ENCODE data around the gene KRT81.
"Not testable (repeated sequence)": the region's sequence is repeated elsewhere in the genome, so short reads cannot be mapped to it uniquely, and the experiment has no call there.

The KRT81 gene

GRCh38 chr12:52295663-52296062 is 4.3 kb upstream of the KRT81 start:
- DNase-seq, result no peak

DNA sequence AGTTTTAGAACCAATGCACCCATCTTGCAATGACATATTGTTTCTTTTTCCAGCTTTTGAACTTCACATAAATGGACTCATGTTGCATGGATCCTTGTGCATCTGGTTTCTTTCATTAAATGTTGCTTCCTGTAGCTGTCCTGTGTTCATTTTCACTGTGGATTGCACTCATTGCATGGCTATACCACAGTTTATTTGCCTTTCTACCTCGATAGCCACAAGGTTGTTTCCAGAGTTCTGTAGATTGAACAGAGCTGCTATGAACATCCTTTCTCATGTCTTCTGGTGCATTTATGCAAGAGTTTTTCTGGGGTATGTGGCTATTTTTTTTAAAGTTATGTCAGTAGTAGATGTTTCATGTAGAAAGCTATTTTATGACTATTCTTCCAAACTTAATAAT is 3.5 kb upstream of the KRT81 start:
- no peak for DNase-seq

DNA sequence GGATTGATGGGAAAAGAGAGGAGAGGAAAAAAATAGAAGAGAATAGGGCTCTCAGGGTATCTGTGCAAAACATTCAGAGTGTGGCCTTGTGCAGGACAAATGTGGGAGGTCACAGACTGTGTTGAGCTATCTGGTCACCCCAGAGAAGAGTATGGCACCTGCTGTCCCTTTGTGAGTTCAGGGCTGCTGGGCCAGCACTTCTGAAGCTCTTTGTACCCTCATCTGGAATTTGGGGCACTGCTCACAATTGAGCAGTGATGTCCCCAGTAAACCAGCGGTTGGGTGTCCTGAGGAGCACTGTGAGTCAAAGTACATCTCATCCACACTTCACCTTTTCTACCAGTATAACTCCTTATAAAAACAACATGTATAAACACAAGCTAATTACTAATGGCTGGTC is 2.6 kb upstream of the KRT81 start:
- DNase-seq, result no peak

GRCh38 chr12:52290483-52291134 is 725 bp downstream of the KRT81 start:
- not testable (repeated sequence) for DNase-seq

DNA sequence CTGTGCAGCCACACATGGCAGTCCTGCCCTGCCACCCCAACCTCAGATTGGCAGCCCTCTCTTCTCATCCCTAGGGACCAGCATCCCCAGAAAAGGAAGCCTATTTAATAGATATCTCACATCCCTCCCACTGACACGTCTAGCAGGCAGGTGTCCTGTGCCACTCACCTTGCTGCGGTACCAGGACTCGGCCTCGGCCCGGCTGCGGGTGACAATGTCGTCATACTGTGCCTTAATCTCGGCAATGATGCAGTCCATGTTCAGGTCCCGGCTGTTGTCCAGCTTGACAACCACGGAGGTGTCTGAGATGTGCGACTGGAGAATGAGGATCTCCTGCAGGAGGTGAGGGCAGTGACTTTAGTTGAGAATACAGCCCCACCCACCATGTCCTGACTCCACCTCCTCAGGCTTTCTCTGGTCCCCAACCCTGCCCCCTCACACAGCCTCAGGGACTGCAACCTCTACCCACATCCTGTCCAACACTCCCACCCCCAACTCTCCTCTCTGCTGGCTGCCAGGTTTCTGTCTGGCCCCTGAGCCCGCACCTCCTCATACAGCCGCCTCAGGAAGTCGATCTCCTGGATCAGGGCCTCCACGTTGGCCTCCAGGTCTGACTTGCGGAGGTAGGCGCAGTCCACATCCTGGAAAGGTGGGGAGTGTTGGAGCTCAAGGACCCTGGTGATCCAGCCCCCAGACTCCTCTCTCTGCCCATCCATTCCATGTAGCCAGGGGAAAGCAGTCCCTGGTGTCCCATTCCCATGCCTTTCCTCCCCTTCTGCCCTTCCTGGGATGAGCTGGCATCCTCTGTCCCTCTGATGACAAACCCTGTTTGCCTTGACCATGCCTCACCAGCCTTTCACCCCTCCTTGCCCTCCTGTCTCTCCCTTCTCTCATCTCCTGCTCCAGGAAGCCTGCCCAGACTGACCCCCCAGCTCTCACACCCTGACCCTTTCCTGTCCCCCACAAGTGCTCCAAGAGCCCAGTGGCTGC is 3.2 kb downstream of the KRT81 start:
- DNase-seq, result not testable (repeated sequence)

- not testable (repeated sequence) for DNase-seq
These were observed 4.2 kb downstream of the KRT81 start for GRCh38 chr12:52286857-52287785.

DNA sequence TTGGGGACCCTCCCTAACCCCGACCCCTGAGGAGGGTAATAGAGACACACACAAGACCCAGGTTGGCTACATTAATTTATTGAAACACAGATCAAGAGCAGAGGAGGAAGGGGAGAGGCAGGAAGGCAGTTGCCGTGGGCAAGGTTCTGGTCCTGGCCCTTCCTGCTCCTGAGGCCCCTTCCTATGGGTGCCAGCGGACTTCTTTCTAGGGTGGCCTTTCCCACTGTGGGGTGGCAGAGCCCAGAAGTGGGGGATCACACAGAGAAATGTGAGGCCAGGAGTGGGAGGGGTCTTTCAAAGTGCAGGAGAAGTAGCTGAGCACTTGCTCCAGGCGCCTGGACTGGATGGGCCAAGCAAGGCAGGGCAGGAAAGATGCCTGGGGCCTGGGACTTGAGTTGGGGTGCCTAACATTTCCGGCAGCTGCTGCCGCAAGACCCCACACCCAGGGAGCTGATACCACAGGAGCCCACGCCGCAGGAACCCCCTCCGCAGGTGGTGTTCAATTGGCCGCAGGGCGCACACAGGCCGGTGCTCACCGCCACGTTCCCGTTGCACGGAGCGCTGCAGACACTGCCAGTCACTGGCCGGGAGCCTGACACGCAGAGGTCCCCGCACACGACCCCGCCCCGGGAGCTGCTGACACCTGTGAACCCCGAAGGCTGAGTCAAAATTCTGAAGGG is 5.3 kb downstream of the KRT81 start:
- no peak for DNase-seq

- peak; percentile 69 for DNase-seq
These were observed 6.1 kb downstream of the KRT81 start for GRCh38 chr12:52285172-52285745.

- no peak for DNase-seq
These were observed 6.7 kb downstream of the KRT81 start for GRCh38 chr12:52284562-52285171.

DNA sequence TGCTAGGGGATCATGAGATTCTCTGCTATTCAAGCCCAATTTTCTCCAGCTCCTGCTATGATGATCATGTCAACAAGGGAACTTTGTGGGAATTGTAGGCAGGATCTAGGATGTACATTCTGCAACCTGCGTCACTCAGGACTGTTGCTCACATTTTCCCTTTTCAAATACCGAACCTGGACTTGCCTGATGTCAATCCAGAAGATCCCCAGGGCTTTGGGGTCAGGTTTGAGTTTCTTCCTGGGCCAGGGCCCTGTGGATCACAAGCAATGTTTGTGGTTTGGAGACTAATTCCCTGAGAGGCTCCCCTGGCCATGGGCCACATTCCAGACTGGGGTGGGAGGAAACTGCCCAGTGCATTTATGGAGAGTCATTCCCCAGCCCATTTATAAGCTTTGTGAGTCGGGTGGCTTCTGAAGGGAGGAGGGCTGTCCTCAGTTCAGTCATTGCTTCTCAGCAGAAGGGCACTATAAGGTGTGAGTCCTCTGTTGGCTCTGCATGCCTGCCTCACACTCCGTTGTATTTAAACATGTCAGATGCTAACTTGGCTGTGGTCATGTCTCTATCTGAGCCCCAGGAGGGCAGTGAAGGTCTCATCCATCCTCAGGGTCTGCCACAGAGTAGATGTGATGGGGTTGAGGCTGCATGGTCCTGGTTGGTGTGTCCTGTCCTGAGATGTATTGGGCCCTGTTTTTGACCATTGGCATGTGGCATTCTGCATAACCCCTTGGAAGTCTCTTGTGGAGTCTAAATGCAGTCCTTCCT is 10.4 kb downstream of the KRT81 start:
- peak; percentile 97 for DNase-seq

DNA sequence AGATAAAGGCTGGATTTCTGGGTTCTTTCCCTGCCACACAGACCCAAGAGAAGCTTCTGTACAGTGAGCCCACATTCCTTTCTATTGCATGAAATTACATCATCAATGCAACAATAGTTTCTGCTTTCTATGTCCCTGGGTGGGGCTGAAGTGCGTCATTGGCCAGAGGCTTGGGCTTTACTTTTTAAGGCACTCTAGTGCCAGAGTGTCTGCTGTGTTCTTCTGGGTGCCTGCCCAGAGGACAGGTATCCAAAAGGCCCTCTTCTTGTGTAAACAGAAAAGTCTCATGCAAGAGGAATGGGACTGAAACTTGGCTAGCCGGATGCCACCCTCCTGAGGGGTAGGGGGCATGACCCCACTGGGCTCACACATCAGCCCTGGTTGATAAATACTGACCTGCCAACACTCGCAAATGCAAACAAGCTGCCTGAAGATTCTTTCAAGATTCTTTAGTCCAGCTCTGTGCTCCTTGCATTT is 11.0 kb downstream of the KRT81 start:
- peak; percentile 90 for DNase-seq

- peak; percentile 30 for DNase-seq
These were observed 11.7 kb downstream of the KRT81 start for GRCh38 chr12:52279422-52280318.

DNA sequence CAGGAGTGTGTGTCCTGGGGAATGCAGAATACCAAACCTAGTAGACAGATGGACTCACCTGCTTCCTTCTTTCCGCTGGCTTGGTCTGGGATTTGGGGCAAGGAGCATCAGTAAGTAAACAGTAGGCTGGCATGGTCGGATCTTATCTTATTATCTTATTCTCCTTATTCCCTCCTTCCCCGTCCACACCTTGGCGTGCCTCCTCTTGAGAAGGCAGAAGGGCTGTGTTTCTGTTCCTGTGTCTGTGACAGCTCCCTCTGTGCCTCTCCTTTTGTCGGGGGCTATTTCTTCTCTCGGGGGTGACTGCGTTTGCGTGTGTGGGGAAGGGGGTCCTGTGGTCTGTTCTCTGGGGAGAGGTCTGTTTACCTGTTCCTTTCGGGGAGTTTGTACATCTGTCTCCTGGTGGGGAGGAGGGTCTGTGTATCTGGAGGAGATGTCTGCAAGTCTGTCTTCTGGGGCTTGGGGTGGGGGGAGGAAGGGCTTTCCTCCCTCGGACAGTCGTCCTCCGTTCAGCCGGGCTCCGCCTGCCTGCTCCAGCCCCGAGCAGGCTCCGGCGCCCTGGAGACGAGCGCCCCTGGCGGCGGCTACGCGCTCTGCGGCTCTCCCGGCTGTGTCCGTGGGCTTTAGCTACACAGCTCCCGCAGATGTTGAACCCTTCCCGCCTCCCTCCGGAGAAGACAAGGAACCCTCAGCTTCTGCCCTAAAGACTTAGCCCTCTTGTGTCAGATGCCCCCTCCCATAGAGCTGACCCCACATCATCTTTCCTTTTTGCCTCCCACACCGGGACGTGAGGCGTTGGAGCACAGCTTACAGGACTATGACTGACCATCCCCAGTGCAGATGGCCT is 12.5 kb downstream of the KRT81 start:
- DNase-seq, result peak; percentile 68

DNA sequence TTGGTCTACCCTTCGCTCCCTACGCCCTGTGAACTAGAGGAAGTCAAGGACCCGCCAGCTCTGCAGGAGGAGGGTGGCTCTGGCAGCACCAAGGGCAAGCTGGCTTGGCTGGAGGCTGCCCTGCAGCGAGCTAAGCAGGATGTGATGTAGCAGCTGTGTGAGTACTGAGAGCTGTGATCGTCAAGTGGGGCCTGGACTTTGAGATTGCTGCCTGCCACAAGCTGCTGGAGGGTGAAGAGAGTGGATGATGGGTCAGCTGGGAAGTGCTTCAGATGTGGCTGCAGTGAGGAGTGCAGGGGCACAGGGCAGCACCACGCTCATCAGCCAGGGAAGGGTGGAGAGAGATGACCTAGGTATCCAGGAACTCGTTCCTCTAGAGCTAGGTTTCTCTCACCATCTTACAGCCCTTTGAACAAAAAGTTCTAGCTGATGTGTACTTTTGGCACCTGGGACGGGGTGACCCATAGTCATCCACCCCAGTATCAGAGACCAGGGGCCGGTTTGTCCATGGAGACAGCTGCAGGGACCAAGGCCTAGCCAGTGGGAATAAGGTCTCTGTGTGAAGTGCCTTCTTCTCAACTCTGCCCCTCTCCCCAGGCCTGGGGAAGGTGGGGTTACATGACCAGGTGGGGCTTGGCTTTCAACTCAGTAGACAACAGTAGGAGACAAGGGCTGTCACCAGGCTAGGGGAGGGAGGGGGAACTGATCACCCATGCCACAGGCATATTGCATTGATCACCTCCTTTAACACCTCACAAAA is 13.7 kb downstream of the KRT81 start:
- no peak for DNase-seq

- no peak for DNase-seq
These were observed 15.6 kb downstream of the KRT81 start for GRCh38 chr12:52275686-52276085.

DNA sequence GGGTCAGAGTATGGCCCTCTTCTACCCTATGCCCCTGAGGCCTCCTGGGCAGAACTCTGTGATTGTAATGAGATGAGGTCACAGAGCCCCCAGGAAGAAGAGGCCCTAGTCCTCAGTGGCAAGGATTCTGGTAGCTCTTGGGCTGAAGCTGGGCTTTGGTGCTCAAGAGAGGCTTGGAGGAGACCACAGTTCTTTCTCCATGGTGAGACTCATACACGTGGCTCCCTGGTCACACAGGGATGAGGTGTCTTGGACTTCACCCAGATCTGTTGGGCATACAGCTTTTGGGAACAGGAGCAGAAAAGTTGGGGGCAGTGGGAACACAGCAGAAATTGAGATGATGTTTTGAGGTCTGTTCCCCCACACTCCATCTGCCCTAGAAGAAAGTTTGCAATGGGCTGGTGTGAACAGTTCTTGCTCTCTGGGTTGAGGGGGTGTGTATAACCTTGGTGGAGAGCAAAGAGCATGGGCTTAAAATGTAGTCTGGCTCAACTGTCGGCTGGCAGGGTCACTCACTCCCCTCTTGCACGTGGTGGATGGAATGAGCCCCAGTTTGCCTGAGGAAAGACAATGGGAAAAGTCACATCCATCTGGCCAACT is 16.7 kb downstream of the KRT81 start, which contains the start of gene KRT86:
TSS of gene KRT86 (plus strand) at position 125 of the 600 bp plus-strand sequence. CDS start 27,272 bp downstream, outside the sequence.
- no peak for DNase-seq

GRCh38 chr12:52271158-52271557 is 20.2 kb downstream of the KRT81 start:
- DNase-seq, result no peak

All from fibroblast of skin of right quadriceps (primary cell).